PFSK-1 (cell line): Measurements from ENCODE around the gene LST1.
A peak's percentile ranks its signal among the peaks of the same experiment; 100 is the strongest.

Experiments
- FOXP2 ChIP-seq: optimal IDR thresholded peaks from 2 replicates; pipeline ENCODE3; 2011; ENCODE audit warnings: borderline replicate concordance, control low read depth, inconsistent platforms; ENCODE audit not compliant: insufficient read depth; ENCODE audit errors: extremely low read length, extremely low read depth
- POLR2AphosphoS5 ChIP-seq: IDR thresholded peaks from 2 replicates; pipeline ENCODE4 v1.6.1; 2012; ENCODE audit warnings: low read depth, mild to moderate bottlenecking, control low read depth, low read length, moderate library complexity
- REST ChIP-seq, 2 experiments: IDR thresholded peaks; 2 replicates each; pipeline versions ENCODE4 v1.6.1 to v1.8.0; 2011 to 2012; ENCODE audit warnings: low read depth in 2 of 2, low read length in 2 of 2, control low read depth in 1 of 2, inconsistent platforms in 1 of 2, mild to moderate bottlenecking in 1 of 2, moderate library complexity in 1 of 2; ENCODE audit not compliant: insufficient read depth in 1 of 2
- SIN3A ChIP-seq: IDR thresholded peaks from 2 replicates; pipeline ENCODE4 v1.6.1; 2012; ENCODE audit warnings: mild to moderate bottlenecking, low read length, moderate library complexity, borderline replicate concordance; ENCODE audit not compliant: insufficient read depth
- TAF1 ChIP-seq: IDR thresholded peaks from 2 replicates; pipeline ENCODE4 v1.6.1; 2012; ENCODE audit warnings: low read length, control low read depth, borderline replicate concordance; ENCODE audit not compliant: insufficient read depth

Gene LST1

GRCh38 chr6:31580438-31580740 is 5.7 kb upstream of the LST1 start:
- no peak for TF ChIP-seq REST (IDR thresholded peaks at IDR 0.05; ENCODE audit: insufficient read depth in 1 of 2, low read depth in 2 of 2, low read length in 2 of 2)

GRCh38 chr6:31580807-31581433 is 5.2 kb upstream of the LST1 start:
- TF ChIP-seq POLR2AphosphoS5 (peak; percentile 86; the same call in 1 of the 2 replicates), FOXP2 (no peak)

- TF ChIP-seq POLR2AphosphoS5, result no peak
- no peak for TF ChIP-seq REST (IDR thresholded peaks at IDR 0.05; ENCODE audit: insufficient read depth in 1 of 2, low read depth in 2 of 2, low read length in 2 of 2)
- TF ChIP-seq TAF1, result no peak
- TF ChIP-seq SIN3A, result no peak
These were observed 4.4 kb upstream of the LST1 start for GRCh38 chr6:31581434-31582229.

GRCh38 chr6:31582230-31582643 is 3.8 kb upstream of the LST1 start, which contains the start of gene LTB:
Gene LTB (minus strand): TSS chr6:31582424. CDS start chr6:31582417, 7 bp downstream.
- TF ChIP-seq TAF1 (no peak), REST (IDR thresholded peaks at IDR 0.05; ENCODE audit: insufficient read depth in 1 of 2, low read depth in 2 of 2, low read length in 2 of 2) (no peak), POLR2AphosphoS5 (no peak), FOXP2 (no peak), SIN3A (no peak)

GRCh38 chr6:31585491-31585890 is 586 bp upstream of the LST1 start:
- TF ChIP-seq TAF1 (no peak), REST (IDR thresholded peaks at IDR 0.05; ENCODE audit: insufficient read depth in 1 of 2, low read depth in 2 of 2, low read length in 2 of 2) (no peak), POLR2AphosphoS5 (no peak), FOXP2 (no peak), SIN3A (no peak)
